H1 (cell line): ENCODE results near the gene RIN3. TPM values are rescaled to one million over a fixed set of nuclear protein-coding genes. Genes with fewer than 3 reads are reported as not detected.

Source experiments
- CTCF ChIA-PET: fragments of 300-600 bp; sonication (Branson Sonifier 250); formaldehyde crosslinking; loops from one replicate; lab custom pipeline; 2021; ENCODE audit not compliant: partially characterized antibody; lab: Charles Lee
- POLR2A ChIA-PET: fragments of 300-600 bp; sonication (Branson Sonifier 250); formaldehyde crosslinking; loops from one replicate; lab custom pipeline; 2021; ENCODE audit warnings: inconsistent platforms; ENCODE audit not compliant: partially characterized antibody; lab: Charles Lee
- DNase-seq, 2 experiments: peaks; one replicate each; pipeline versions ENCODE4 v3.0.0 to v3.0.0-alpha.2; 2010 to 2022; ENCODE audit warnings: low spot score in 2 of 2, low read depth in 1 of 2, mixed read lengths in 1 of 2
- FAIRE-seq: peaks from 2 replicates; lab custom pipeline; 2011; peaks lifted over from hg19 to GRCh38; lab: Jason Lieb, UNC
- H2AFZ ChIP-seq: 2 replicates; pipeline ENCODE4 v1.8.1; 2012; ENCODE audit warnings: low read length, inconsistent platforms
- H2AK5ac ChIP-seq: 2 replicates; pipeline ENCODE4 v1.6.1; 2013; ENCODE audit warnings: low read depth, low read length
- H2BK120ac ChIP-seq: replicated peaks from 2 replicates; pipeline ENCODE3; 2013; ENCODE audit warnings: low read depth, low read length, inconsistent platforms
- H2BK12ac ChIP-seq: 2 replicates; pipeline ENCODE4 v1.6.1; 2013; ENCODE audit warnings: low read depth, low read length
- H2BK15ac ChIP-seq: 2 replicates; pipeline ENCODE4 v1.6.1; 2013; ENCODE audit warnings: low read length
- H2BK20ac ChIP-seq: 2 replicates; pipeline ENCODE4 v1.6.1; 2013; ENCODE audit warnings: low read length
- H2BK5ac ChIP-seq: 2 replicates; pipeline ENCODE4 v1.6.1; 2013; ENCODE audit warnings: low read depth, low read length
- H3K14ac ChIP-seq: 2 replicates; pipeline ENCODE4 v1.6.1; 2013; ENCODE audit warnings: inconsistent platforms; ENCODE audit not compliant: insufficient read length
- H3K18ac ChIP-seq: 2 replicates; pipeline ENCODE4 v1.6.1; 2013; ENCODE audit warnings: low read length; ENCODE audit errors: extremely low read depth
- H3K23ac ChIP-seq: 2 replicates; pipeline ENCODE4 v1.6.1; 2013; ENCODE audit warnings: inconsistent platforms; ENCODE audit not compliant: insufficient read length
- H3K23me2 ChIP-seq: 2 replicates; pipeline ENCODE4 v1.6.1; 2013; ENCODE audit warnings: low read depth, low read length
- H3K27ac ChIP-seq: 2 replicates; pipeline ENCODE4 v1.6.1; 2011; ENCODE audit warnings: low read depth, low read length, inconsistent platforms
- H3K27me3 ChIP-seq, 4 experiments: replicated peaks in 1 of 4; 1 replicate in 1 of 4; 2 replicates in 3 of 4; pipeline versions ENCODE4 v1.6.1 to v1.8.1; 2011 to 2013; ENCODE audit warnings: low read length in 3 of 4, mild to moderate bottlenecking in 3 of 4, inconsistent platforms in 2 of 4, mixed read lengths in 2 of 4, moderate library complexity in 1 of 4; ENCODE audit not compliant: control insufficient read depth in 3 of 4, insufficient read depth in 3 of 4; ENCODE audit errors: extremely low read depth in 1 of 4
- H3K36me3 ChIP-seq, 4 experiments: 2 replicates each; pipeline versions ENCODE4 v1.6.1 to v1.8.1; 2011 to 2013; ENCODE audit warnings: mild to moderate bottlenecking in 4 of 4, low read length in 3 of 4, moderate library complexity in 2 of 4, control low read depth in 1 of 4, inconsistent platforms in 1 of 4; ENCODE audit not compliant: insufficient read depth in 4 of 4, control insufficient read depth in 2 of 4
- H3K4ac ChIP-seq: replicated peaks from 2 replicates; pipeline ENCODE3; 2013; ENCODE audit warnings: low read length, low read depth, mixed read lengths, inconsistent platforms; ENCODE audit not compliant: insufficient read length
- H3K4me1 ChIP-seq, 4 experiments: replicated peaks in 1 of 4; 1 replicate in 1 of 4; 2 replicates in 3 of 4; pipeline versions ENCODE4 v1.6.1 to v1.8.1; 2011 to 2013; ENCODE audit warnings: low read length in 3 of 4, inconsistent platforms in 2 of 4, mixed read lengths in 1 of 4; ENCODE audit not compliant: insufficient read depth in 4 of 4, control insufficient read depth in 3 of 4
- H3K4me2 ChIP-seq, 2 experiments: 2 replicates each; pipeline versions ENCODE4 v1.6.1 to v1.8.1; 2011 to 2013; ENCODE audit warnings: low read depth in 2 of 2, low read length in 2 of 2, control low read depth in 1 of 2, inconsistent platforms in 1 of 2, mild to moderate bottlenecking in 1 of 2; ENCODE audit not compliant: insufficient read depth in 1 of 2
- H3K4me3 ChIP-seq, 4 experiments: fragments of 200-600, 300-600 bp in 1 of 4; sonication (generic), shearing (Covaris generic), sonication (Bioruptor Twin) in 1 of 4; 2 replicates each; pipeline versions ENCODE4 v1.5.1 to v1.8.1; 2011 to 2016; ENCODE audit warnings: low read length in 4 of 4, low read depth in 3 of 4, control low read depth in 2 of 4, inconsistent platforms in 2 of 4, mild to moderate bottlenecking in 2 of 4, mixed read lengths in 1 of 4, moderate library complexity in 1 of 4; ENCODE audit not compliant: insufficient read depth in 2 of 4; ENCODE audit errors: extremely low read depth in 1 of 4
- H3K56ac ChIP-seq: replicated peaks from 2 replicates; pipeline ENCODE3; 2013; ENCODE audit warnings: low read depth, mild to moderate bottlenecking, mixed read lengths, low read length, inconsistent platforms; ENCODE audit not compliant: insufficient read length
- H3K79me1 ChIP-seq: 2 replicates; pipeline ENCODE4 v1.6.1; 2013; ENCODE audit warnings: low read depth, low read length, control low read depth
- H3K79me2 ChIP-seq, 2 experiments: 2 replicates each; pipeline versions ENCODE4 v1.6.1 to v1.8.1; 2012 to 2013; ENCODE audit warnings: low read length in 2 of 2, mild to moderate bottlenecking in 2 of 2, inconsistent platforms in 1 of 2; ENCODE audit not compliant: insufficient read depth in 2 of 2, control insufficient read depth in 1 of 2
- H3K9ac ChIP-seq, 4 experiments: replicated peaks in 1 of 4; 1 replicate in 1 of 4; 2 replicates in 3 of 4; pipeline versions ENCODE4 v1.6.1 to v1.8.1; 2011 to 2013; ENCODE audit warnings: low read depth in 3 of 4, low read length in 3 of 4, control low read depth in 2 of 4, mild to moderate bottlenecking in 2 of 4, moderate library complexity in 2 of 4, inconsistent platforms in 1 of 4; ENCODE audit errors: extremely low read depth in 1 of 4
- H3K9me3 ChIP-seq, 2 experiments: 2 replicates each; pipeline versions ENCODE4 v1.6.1 to v1.8.1; 2012 to 2013; ENCODE audit warnings: mild to moderate bottlenecking in 2 of 2, moderate library complexity in 2 of 2, control low read depth in 1 of 2, inconsistent platforms in 1 of 2, low read depth in 1 of 2, low read length in 1 of 2, mixed read lengths in 1 of 2; ENCODE audit not compliant: insufficient read depth in 2 of 2
- H4K20me1 ChIP-seq, 2 experiments: replicated peaks in 1 of 2; 2 replicates each; pipeline versions ENCODE3 to v1.8.1; 2011 to 2013; ENCODE audit warnings: inconsistent platforms in 2 of 2, low read length in 2 of 2, mild to moderate bottlenecking in 1 of 2; ENCODE audit not compliant: insufficient read depth in 2 of 2, control insufficient read depth in 1 of 2
- H4K5ac ChIP-seq: 2 replicates; pipeline ENCODE4 v1.6.1; 2013; ENCODE audit warnings: low read length, low read depth, mixed read lengths, inconsistent platforms; ENCODE audit not compliant: insufficient read length
- H4K8ac ChIP-seq: 2 replicates; pipeline ENCODE4 v1.8.0; 2013; ENCODE audit warnings: mild to moderate bottlenecking, moderate library complexity, low read length, inconsistent platforms; ENCODE audit not compliant: insufficient read depth; ENCODE audit errors: extremely low read depth
- H4K91ac ChIP-seq: replicated peaks from 2 replicates; pipeline ENCODE3; 2013; ENCODE audit warnings: low read length, mixed read lengths, inconsistent platforms; ENCODE audit not compliant: insufficient read length
- ASH2L ChIP-seq: fragments of 200-600, 300-600 bp; sonication (generic); IDR thresholded peaks from one replicate; pipeline ENCODE4 v1.7.1; 2017; ENCODE audit warnings: low read length
- CREB1 ChIP-seq: IDR thresholded peaks from 2 replicates; pipeline ENCODE4 v1.6.1; 2012; ENCODE audit warnings: inconsistent platforms
- KDM5A ChIP-seq: fragments of 200-600 bp; IDR thresholded peaks from 2 replicates; pipeline ENCODE4 v1.7.1; 2012; ENCODE audit warnings: mild to moderate bottlenecking, low read length, inconsistent platforms, mixed read lengths
- RNF2 ChIP-seq: fragments of 200-900, 300-1000 bp; sonication (generic); IDR thresholded peaks from 2 replicates; pipeline ENCODE4 v1.7.1; 2016; ENCODE audit warnings: borderline replicate concordance, low read depth, mild to moderate bottlenecking, antibody characterized with exemption, low read length; ENCODE audit not compliant: poor library complexity, severe bottlenecking; ENCODE audit errors: missing control alignments
- SRF ChIP-seq: IDR thresholded peaks from 2 replicates; pipeline ENCODE4 v1.6.1; 2011; ENCODE audit warnings: mild to moderate bottlenecking, low read depth, low read length, moderate library complexity
- TEAD4 ChIP-seq: IDR thresholded peaks from 2 replicates; pipeline ENCODE4 v1.6.1; 2012; ENCODE audit warnings: low read depth, low read length, inconsistent platforms, mixed read lengths
- YY1 ChIP-seq: IDR thresholded peaks from 2 replicates; pipeline ENCODE4 v1.6.1; 2011; ENCODE audit warnings: low read depth, mild to moderate bottlenecking, low read length
- WGBS, 2 experiments: shearing (Covaris generic) in 1 of 2; methylation state at CpG; one replicate each; pipeline versions ENCODE4 v1.1.6 to v1.1.7; 2013 to 2015; ENCODE audit warnings: low lambda C conversion rate in 2 of 2, mixed read lengths in 2 of 2, inconsistent platforms in 1 of 2, low coverage in 1 of 2, missing lambda C conversion rate in 1 of 2; ENCODE audit not compliant: insufficient replicate concordance in 2 of 2, insufficient coverage in 1 of 2, insufficient read length in 1 of 2; ENCODE audit errors: extremely low coverage in 1 of 2, missing lambda C conversion rate in 1 of 2; 5-methylcytosine and 5-hydroxymethylcytosine counted together
- polyA plus RNA-seq, 7 experiments: library from polyadenylated mRNA; depleted of rRNA in 3 of 7; stranded (reverse) in 5 of 7; unstranded in 2 of 7; fragments of >200 nt in 5 of 7; fragments of 200-250 nt in 2 of 7; gene quantifications; 1 replicate in 5 of 7; 2 replicates in 1 of 7; 4 replicates in 1 of 7; pipeline versions ENCODE4 v1.2.1 to v1.2.3, GENCODE V29; 2011 to 2013; ENCODE audit warnings: missing spikeins in 2 of 7, mixed read lengths in 2 of 7
- total RNA-seq: library from RNA; stranded (reverse); fragmentation: NEBNext Ultra II Directional; extraction: Animal tissue kit (Norgen Biotek cat#: 25700); gene quantifications from 2 replicates; pipeline ENCODE4 v1.2.1, GENCODE V29; 2021
- TF ChIP-seq, protein P1 (sequence below): IDR thresholded peaks from 2 replicates; pipeline ENCODE4 v1.6.1; 2012; ENCODE audit warnings: inconsistent platforms
- TF ChIP-seq, protein P2 (sequence below), 3 experiments: IDR thresholded peaks; 1 replicate in 2 of 3; 2 replicates in 1 of 3; pipeline versions ENCODE4 v1.5.1 to v1.6.1; 2011; ENCODE audit warnings: low read length in 3 of 3, mild to moderate bottlenecking in 3 of 3, inconsistent platforms in 2 of 3, low read depth in 1 of 3, moderate library complexity in 1 of 3; ENCODE audit not compliant: insufficient read depth in 1 of 3; ENCODE audit errors: control extremely low read depth in 1 of 3
- TF ChIP-seq, protein P3 (sequence below): IDR thresholded peaks from 2 replicates; pipeline ENCODE4 v1.6.1; 2012; ENCODE audit warnings: low read length, inconsistent platforms

The RIN3 gene
- total and polyA plus RNA-seq, 2 of the 8 experiments (the other 6 are each of a cell fraction or from before 2014, with no cell fraction given) = 0.59 to 1.5 TPM

DNA sequence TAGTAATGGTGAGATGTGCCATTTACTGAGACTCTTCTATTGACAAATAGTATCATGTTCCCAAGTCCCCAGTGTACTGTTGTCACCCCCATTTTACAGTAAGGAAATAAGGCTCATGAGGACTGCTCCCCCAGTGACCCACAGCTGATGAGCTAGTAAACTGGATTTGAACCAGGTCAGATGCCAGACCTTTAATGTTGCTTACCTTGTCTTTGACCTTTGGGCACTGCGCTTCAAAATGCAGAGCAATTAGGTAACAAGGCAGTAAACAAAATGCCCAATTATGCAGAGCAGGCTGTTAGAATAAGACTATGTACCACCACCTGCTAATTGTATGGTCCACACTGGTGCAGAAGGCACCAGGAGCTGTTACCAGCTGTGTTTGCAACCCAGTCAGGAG, 38.5 kb upstream of the RIN3 start:
- no peaks in the 10 kb centered on the region for H3K79me2 ChIP-seq
- ChIA-PET CTCF (no interaction called here), POLR2A (no interaction called here)
- no peak overlapping the region for H3K18ac ChIP-seq
- no peaks in the 10 kb centered on the region for H3K23me2 ChIP-seq
- H3K4me1 ChIP-seq = peaks cover 5 to 14% (median 12%) of the 10 kb centered on the region in 4 experiments; a peak in 6 of 7 replicates
- no peak overlapping the region for H3K14ac ChIP-seq
- DNase-seq (no peak), FAIRE-seq (no peak)
- H2BK20ac ChIP-seq = no peak overlapping the region
- no peak overlapping the region for H2BK120ac ChIP-seq
- no peaks in the 10 kb centered on the region for H3K27me3 ChIP-seq
- no peak overlapping the region for H2BK12ac ChIP-seq
- no peak for TF ChIP-seq KDM5A
- TF ChIP-seq TEAD4 = no peak
- no peak for TF ChIP-seq RNF2
- TF ChIP-seq CREB1 = no peak
- TF ChIP-seq, protein P1, sequence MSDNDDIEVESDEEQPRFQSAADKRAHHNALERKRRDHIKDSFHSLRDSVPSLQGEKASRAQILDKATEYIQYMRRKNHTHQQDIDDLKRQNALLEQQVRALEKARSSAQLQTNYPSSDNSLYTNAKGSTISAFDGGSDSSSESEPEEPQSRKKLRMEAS = no peak
- no peak for TF ChIP-seq SRF
- no peak for TF ChIP-seq ASH2L
- TF ChIP-seq, protein P2, sequence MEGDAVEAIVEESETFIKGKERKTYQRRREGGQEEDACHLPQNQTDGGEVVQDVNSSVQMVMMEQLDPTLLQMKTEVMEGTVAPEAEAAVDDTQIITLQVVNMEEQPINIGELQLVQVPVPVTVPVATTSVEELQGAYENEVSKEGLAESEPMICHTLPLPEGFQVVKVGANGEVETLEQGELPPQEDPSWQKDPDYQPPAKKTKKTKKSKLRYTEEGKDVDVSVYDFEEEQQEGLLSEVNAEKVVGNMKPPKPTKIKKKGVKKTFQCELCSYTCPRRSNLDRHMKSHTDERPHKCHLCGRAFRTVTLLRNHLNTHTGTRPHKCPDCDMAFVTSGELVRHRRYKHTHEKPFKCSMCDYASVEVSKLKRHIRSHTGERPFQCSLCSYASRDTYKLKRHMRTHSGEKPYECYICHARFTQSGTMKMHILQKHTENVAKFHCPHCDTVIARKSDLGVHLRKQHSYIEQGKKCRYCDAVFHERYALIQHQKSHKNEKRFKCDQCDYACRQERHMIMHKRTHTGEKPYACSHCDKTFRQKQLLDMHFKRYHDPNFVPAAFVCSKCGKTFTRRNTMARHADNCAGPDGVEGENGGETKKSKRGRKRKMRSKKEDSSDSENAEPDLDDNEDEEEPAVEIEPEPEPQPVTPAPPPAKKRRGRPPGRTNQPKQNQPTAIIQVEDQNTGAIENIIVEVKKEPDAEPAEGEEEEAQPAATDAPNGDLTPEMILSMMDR (IDR thresholded peaks at IDR 0.05; ENCODE audit: control extremely low read depth in 1 of 3, insufficient read depth in 1 of 3, low read depth in 1 of 3, low read length in 3 of 3) = no peak
- TF ChIP-seq, protein P3, sequence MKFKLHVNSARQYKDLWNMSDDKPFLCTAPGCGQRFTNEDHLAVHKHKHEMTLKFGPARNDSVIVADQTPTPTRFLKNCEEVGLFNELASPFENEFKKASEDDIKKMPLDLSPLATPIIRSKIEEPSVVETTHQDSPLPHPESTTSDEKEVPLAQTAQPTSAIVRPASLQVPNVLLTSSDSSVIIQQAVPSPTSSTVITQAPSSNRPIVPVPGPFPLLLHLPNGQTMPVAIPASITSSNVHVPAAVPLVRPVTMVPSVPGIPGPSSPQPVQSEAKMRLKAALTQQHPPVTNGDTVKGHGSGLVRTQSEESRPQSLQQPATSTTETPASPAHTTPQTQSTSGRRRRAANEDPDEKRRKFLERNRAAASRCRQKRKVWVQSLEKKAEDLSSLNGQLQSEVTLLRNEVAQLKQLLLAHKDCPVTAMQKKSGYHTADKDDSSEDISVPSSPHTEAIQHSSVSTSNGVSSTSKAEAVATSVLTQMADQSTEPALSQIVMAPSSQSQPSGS = no peak
- no peak for TF ChIP-seq YY1
- H2AK5ac ChIP-seq = no peak overlapping the region
- no peak overlapping the region for H3K27ac ChIP-seq
- no peaks in the 10 kb centered on the region for H3K36me3 ChIP-seq
- no peak overlapping the region for H3K56ac ChIP-seq
- H4K91ac ChIP-seq = no peak overlapping the region
- WGBS, 2 experiments = 100% methylated on average over 1 of the region's 1 CpG; no CpG with 5 or more reads in 1 of the 2 experiments
- no peak overlapping the region for H4K5ac ChIP-seq
- no peak overlapping the region for H2BK5ac ChIP-seq
- H4K20me1 ChIP-seq = no peaks in the 10 kb centered on the region
- no peaks in the 10 kb centered on the region; the same call in 1 of the 2 replicates for H3K79me1 ChIP-seq
- no peak overlapping the region for H3K23ac ChIP-seq
- no peak overlapping the region for H3K4me3 ChIP-seq
- H4K8ac ChIP-seq = no peak overlapping the region
- H2AFZ ChIP-seq = no peak overlapping the region
- no peak overlapping the region for H2BK15ac ChIP-seq
- H3K4ac ChIP-seq = no peak overlapping the region
- no peaks in the 10 kb centered on the region for H3K9me3 ChIP-seq
- no peak overlapping the region for H3K4me2 ChIP-seq
- no peak overlapping the region for H3K9ac ChIP-seq
